GM12892 (cell line): ENCODE results near the gene ZBTB16.

Experiments
- POLR2A ChIP-seq: IDR thresholded peaks from 2 replicates; pipeline ENCODE4 v1.6.1; 2011; ENCODE audit warnings: low read depth, low read length, control low read depth
- TAF1 ChIP-seq: IDR thresholded peaks from 2 replicates; pipeline ENCODE4 v1.6.1; 2011; ENCODE audit warnings: low read depth, mild to moderate bottlenecking, control low read depth, low read length, borderline replicate concordance

DNA sequence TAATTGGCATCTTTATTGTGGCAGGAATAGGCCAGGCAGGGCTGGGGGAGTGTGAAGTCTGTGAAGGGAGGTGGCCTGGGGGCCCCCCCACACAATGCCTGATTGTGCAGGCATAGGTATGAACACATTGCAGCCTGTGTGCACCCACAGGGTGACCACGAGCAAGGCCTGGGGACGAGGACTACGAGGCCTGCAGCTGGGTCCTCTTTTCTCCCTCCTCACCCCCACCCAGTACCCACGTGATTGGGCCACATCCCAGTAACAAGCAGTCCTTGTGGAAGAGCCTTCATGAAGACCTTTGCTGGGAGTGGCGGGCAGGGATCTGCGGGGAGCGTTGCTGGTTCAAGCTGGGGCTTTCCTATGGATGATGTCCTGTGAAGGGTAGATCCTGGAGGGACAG is 29.3 kb downstream of the ZBTB16 start:
- TF ChIP-seq POLR2A (no peak), TAF1 (no peak)
